Sigmoid colon (tissue), 7 donors: ENCODE results near the gene EIF1B. TPM values are rescaled to one million over a fixed set of nuclear protein-coding genes. Genes with fewer than 3 reads are reported as not detected.

Source experiments
- DNase-seq: peaks from one replicate; pipeline ENCODE4 v3.0.0-alpha.2; 2019
- H3K27ac ChIP-seq, 4 donors: fragments of 200-600 bp; sonication (generic); one replicate each; pipeline ENCODE4 v1.5.1; 2016 to 2019; ENCODE audit warnings: mild to moderate bottlenecking in 1 of 4
- H3K27me3 ChIP-seq, 3 donors: fragments of 200-600 bp; sonication (generic); one replicate each; pipeline ENCODE4 v1.5.1; 2019; ENCODE audit warnings: mild to moderate bottlenecking in 1 of 3
- H3K36me3 ChIP-seq, 4 donors: fragments of 200-600 bp; sonication (generic); one replicate each; pipeline ENCODE4 v1.5.1; 2016 to 2019
- H3K4me1 ChIP-seq, 4 donors: fragments of 200-600 bp; sonication (generic); one replicate each; pipeline ENCODE4 v1.5.1; 2017 to 2019
- H3K4me3 ChIP-seq, 4 donors: fragments of 200-600 bp; sonication (generic); one replicate each; pipeline ENCODE4 v1.5.1; 2017 to 2019; ENCODE audit warnings: mild to moderate bottlenecking in 2 of 4, moderate library complexity in 1 of 4
- H3K9me3 ChIP-seq, 4 donors: fragments of 200-600 bp in 3 of 4; sonication (generic) in 3 of 4; one replicate each; pipeline versions ENCODE4 v1.5.1 to v1.6.1; 2013 to 2019
- CTCF ChIP-seq, 4 experiments: fragments of 450-650 bp in 3 of 4; fragments of 200-600 bp in 1 of 4; IDR thresholded peaks; one replicate each; pipeline ENCODE4 v1.5.1; 2016 to 2019; ENCODE audit warnings: antibody characterized with exemption in 4 of 4, mild to moderate bottlenecking in 3 of 4, moderate library complexity in 2 of 4
- EP300 ChIP-seq, 4 donors: sonication (generic); formaldehyde crosslinking; IDR thresholded peaks; one replicate each; pipeline ENCODE4 v1.6.1; 2017; ENCODE audit warnings: antibody characterized with exemption in 4 of 4
- POLR2A ChIP-seq, 2 donors: fragments of 450-650 bp; IDR thresholded peaks; one replicate each; pipeline ENCODE4 v1.6.1; 2016; ENCODE audit warnings: antibody characterized with exemption in 2 of 2, mild to moderate bottlenecking in 2 of 2, moderate library complexity in 2 of 2
- POLR2AphosphoS5 ChIP-seq, 4 donors: sonication (generic); formaldehyde crosslinking; IDR thresholded peaks; one replicate each; pipeline ENCODE4 v1.6.1; 2017; ENCODE audit warnings: antibody characterized with exemption in 4 of 4
- WGBS, 2 donors: extraction: QIAGEN DNeasy Blood & Tissue Kit; methylation state at CpG; one replicate each; pipeline ENCODE4 v1.1.7; 2013; 5-methylcytosine and 5-hydroxymethylcytosine counted together
- intact Hi-C: fragments of 100-400 bp; cut with DNase I; formaldehyde crosslinking; loops from one replicate; pipeline ENCODE4 v1.15.1; 2023
- polyA plus RNA-seq, 3 donors: library from polyadenylated mRNA; stranded (reverse); fragments of 200-250 nt; gene quantifications; one replicate each; pipeline ENCODE4 v1.2.3, GENCODE V29; 2013
- total RNA-seq, 4 donors: library from RNA; depleted of rRNA; stranded (reverse); fragments of >200 nt; gene quantifications; one replicate each; pipeline ENCODE4 v1.1.0, GENCODE V29; 2016
- donor health status: healthy with polysubstance abuse.
- donor health status: Bipolar disorder and iron deficiency.
- donor health status: healthy.

The EIF1B gene
- total and polyA plus RNA-seq, 7 donors = 27.1 to 94.1 (median 42.8) TPM

GRCh38 chr3:40309925-40310695 lies 603 bp downstream of the EIF1B start:
- Histone ChIP-seq H3K9me3 (no peaks in the 10 kb centered on the region), H3K4me3 (peak overlapping the region; percentile 75 to 95 (median 90)), H3K36me3 (peaks cover 6 to 39% (median 12%) of the 10 kb centered on the region in 4 donors), H3K27me3 (no peaks in the 10 kb centered on the region), H3K4me1 (peaks cover 0 to 34% (median 29%) of the 10 kb centered on the region in 4 donors), H3K27ac (peak overlapping the region; percentile 90 to 99 (median 98))
- no peak for TF ChIP-seq CTCF (IDR thresholded peaks at IDR 0.05)
- peak in 1 of 4 donors; percentile 4 for TF ChIP-seq POLR2AphosphoS5 (IDR thresholded peaks at IDR 0.05)
- peak; percentile 76 for DNase-seq
- WGBS, 2 donors = 0% methylated on average over 49 of the region's 49 CpGs
- intact Hi-C loops = loop anchor here (2.0 to 5.0 kb wide), 3 partner anchors 147 to 928 kb away; partner anchors contain the start of genes RPL14, SLC25A38 and ZNF621

- intact Hi-C loops = loop anchor here (2.0 to 5.0 kb wide), 2 partner anchors 214 to 928 kb away; partner anchors contain the start of genes SLC25A38 and ZNF621
- Histone ChIP-seq H3K4me1 (peaks cover 0 to 34% (median 29%) of the 10 kb centered on the region in 4 donors), H3K36me3 (peaks cover 6 to 39% (median 12%) of the 10 kb centered on the region in 4 donors), H3K9me3 (no peaks in the 10 kb centered on the region), H3K27me3 (no peaks in the 10 kb centered on the region), H3K27ac (peak overlapping the region; percentile 90 to 99 (median 98)), H3K4me3 (peak overlapping the region; percentile 75 to 95 (median 90))
- 20 to 24% methylated on average over 6 of the region's 6 CpGs for WGBS, 2 donors
- no peak for DNase-seq
- no peak for TF ChIP-seq POLR2A (IDR thresholded peaks at IDR 0.05)
- no peak for TF ChIP-seq POLR2AphosphoS5 (IDR thresholded peaks at IDR 0.05)
- TF ChIP-seq EP300 (IDR thresholded peaks at IDR 0.05) = no peak
- TF ChIP-seq CTCF (IDR thresholded peaks at IDR 0.05) = no peak
Observed at GRCh38 chr3:40310705-40311104, 1.2 kb downstream of the EIF1B start.

GRCh38 chr3:40312661-40313226 lies 3.2 kb downstream of the EIF1B start:
- TF ChIP-seq CTCF (IDR thresholded peaks at IDR 0.05) (no peak), EP300 (IDR thresholded peaks at IDR 0.05) (no peak), POLR2A (IDR thresholded peaks at IDR 0.05) (no peak), POLR2AphosphoS5 (IDR thresholded peaks at IDR 0.05) (no peak)
- peaks cover 6 to 39% (median 12%) of the 10 kb centered on the region in 4 donors for H3K36me3 ChIP-seq
- WGBS, 2 donors = 88 to 89% methylated on average over 2 of the region's 2 CpGs
- H3K4me3 ChIP-seq = no peak overlapping the region
- peak overlapping the region in 3 of 4 donors; percentile 25 to 99 (median 43) for H3K27ac ChIP-seq
- DNase-seq = no peak
- no peaks in the 10 kb centered on the region for H3K9me3 ChIP-seq
- H3K27me3 ChIP-seq = no peaks in the 10 kb centered on the region
- intact Hi-C loops = loop anchor here (5.0 kb wide), 1 partner anchor 930 kb away; the partner anchor contains the start of gene SLC25A38
- H3K4me1 ChIP-seq = peaks cover 0 to 34% (median 29%) of the 10 kb centered on the region in 4 donors

GRCh38 chr3:40313975-40314860 lies 4.7 kb downstream of the EIF1B start:
- H3K27ac ChIP-seq = peak overlapping the region; percentile 12 to 34 (median 25)
- DNase-seq = no peak
- peaks cover 6 to 39% (median 12%) of the 10 kb centered on the region in 4 donors for H3K36me3 ChIP-seq
- H3K4me1 ChIP-seq = peaks cover 0 to 27% (median 22%) of the 10 kb centered on the region in 4 donors
- H3K9me3 ChIP-seq = no peaks in the 10 kb centered on the region
- intact Hi-C loops = loop anchor here (5.0 kb wide), 1 partner anchor 932 kb away; the partner anchor contains the start of gene SLC25A38
- peak in 2 of 4 donors; percentile 6 to 14 for TF ChIP-seq POLR2AphosphoS5 (IDR thresholded peaks at IDR 0.05)
- TF ChIP-seq POLR2A (IDR thresholded peaks at IDR 0.05) = no peak
- 61 to 72% methylated on average over 8 of the region's 8 CpGs for WGBS, 2 donors
- H3K27me3 ChIP-seq = no peaks in the 10 kb centered on the region
- H3K4me3 ChIP-seq = no peak overlapping the region
